Smooth muscle cell (in vitro differentiated cells): ENCODE measurements around the gene FOXL3. TPM values are rescaled to one million over a fixed set of nuclear protein-coding genes. Genes with fewer than 3 reads are reported as not detected.

ENCODE experiments used
- DNase-seq: peaks from one replicate; lab custom pipeline; 2025; ENCODE audit not compliant: unreplicated experiment; lab: John Stamatoyannopoulos, UW
- H2AFZ ChIP-seq: fragments of 200-600 bp; sonication (generic); 2 replicates; pipeline ENCODE4 v1.6.0; 2016; ENCODE audit warnings: antibody characterized with exemption, low read depth, mild to moderate bottlenecking
- H3F3A ChIP-seq: fragments of 200-600 bp; sonication (generic); 2 replicates; pipeline ENCODE4 v1.6.0; 2017; ENCODE audit warnings: antibody characterized with exemption, low read depth
- H3K27ac ChIP-seq: fragments of 200-600 bp; sonication (generic); 2 replicates; pipeline ENCODE4 v1.5.1; 2016; ENCODE audit warnings: low read depth, mild to moderate bottlenecking
- H3K27me3 ChIP-seq: fragments of 200-600 bp; sonication (generic); 2 replicates; pipeline ENCODE4 v1.6.1; 2016; ENCODE audit warnings: low read depth, mild to moderate bottlenecking
- H3K36me3 ChIP-seq: fragments of 200-600 bp; sonication (generic); 2 replicates; pipeline ENCODE4 v1.5.1; 2016; ENCODE audit warnings: low read depth
- H3K4me1 ChIP-seq: fragments of 200-600 bp; sonication (generic); 2 replicates; pipeline ENCODE4 v1.5.1; 2016; ENCODE audit warnings: low read depth
- H3K4me2 ChIP-seq: fragments of 200-600 bp; sonication (generic); 2 replicates; pipeline ENCODE4 v1.6.0; 2016; ENCODE audit warnings: mild to moderate bottlenecking
- H3K4me3 ChIP-seq: fragments of 200-600 bp; sonication (generic); 2 replicates; pipeline ENCODE4 v1.5.1; 2016; ENCODE audit warnings: mild to moderate bottlenecking
- H3K79me2 ChIP-seq: fragments of 200-600 bp; sonication (generic); 2 replicates; pipeline ENCODE4 v1.6.0; 2016; ENCODE audit warnings: low read depth, mild to moderate bottlenecking
- H3K9ac ChIP-seq: fragments of 200-600 bp; sonication (generic); 2 replicates; pipeline ENCODE4 v1.6.0; 2016; ENCODE audit warnings: low read depth
- H3K9me3 ChIP-seq: fragments of 200-600 bp; sonication (generic); replicated peaks from 2 replicates; pipeline ENCODE4 v1.5.1; 2016; ENCODE audit warnings: low read depth
- H4K20me1 ChIP-seq: fragments of 200-600 bp; sonication (generic); 2 replicates; pipeline ENCODE4 v1.6.0; 2016; ENCODE audit warnings: low read depth
- CTCF ChIP-seq: fragments of 200-600 bp; sonication (generic); IDR thresholded peaks from 2 replicates; pipeline ENCODE4 v1.5.1; 2017; ENCODE audit warnings: borderline replicate concordance, mild to moderate bottlenecking, antibody characterized with exemption; ENCODE audit not compliant: insufficient read depth, poor library complexity, severe bottlenecking
- WGBS: methylation state at CpG from one replicate; pipeline ENCODE4 v1.1.7; 2016; ENCODE audit warnings: low lambda C conversion rate; 5-methylcytosine and 5-hydroxymethylcytosine counted together
- polyA plus RNA-seq: library from polyadenylated mRNA; unstranded; fragments of >200 nt; fragmentation: Nextera tagmentation; extraction: Ambion mirVana; gene quantifications from 2 replicates; pipeline ENCODE4 v1.2.1, GENCODE V29; 2016
- total RNA-seq: library from RNA; depleted of rRNA; stranded (reverse); fragments of >200 nt; gene quantifications from 2 replicates; pipeline ENCODE4 v1.2.3, GENCODE V29; 2014

The FOXL3 gene
- total and polyA plus RNA-seq, 2 experiments from 2014 or later = not detected

DNA sequence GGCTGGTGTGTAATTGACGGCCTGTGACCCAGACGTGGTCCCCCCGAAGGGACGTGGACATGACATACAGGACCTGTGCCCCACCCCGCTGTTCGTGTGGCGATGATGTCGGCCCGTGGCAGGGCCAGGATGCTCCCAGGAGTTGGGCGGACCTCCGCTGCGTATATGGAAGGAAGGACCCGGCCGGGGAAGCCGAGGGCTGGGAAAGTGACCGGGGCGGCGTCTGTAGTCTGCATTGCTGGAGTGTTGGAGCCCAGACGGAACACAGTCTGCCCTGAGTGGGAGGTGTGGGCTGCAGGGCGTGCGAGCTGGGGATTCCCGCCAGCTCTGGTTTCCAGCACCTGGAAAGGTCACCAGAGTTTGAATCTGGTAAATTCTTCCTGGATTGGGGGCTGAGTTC, 45.0 kb upstream of the FOXL3 start:
- no peak for DNase-seq
- Histone ChIP-seq H4K20me1 (no peaks in the 10 kb centered on the region), H3K4me2 (no peak overlapping the region), H3K4me3 (no peak overlapping the region), H2AFZ (no peak overlapping the region), H3K79me2 (no peaks in the 10 kb centered on the region), H3K9me3 (no peaks in the 10 kb centered on the region), H3K27ac (no peak overlapping the region), H3K9ac (no peak overlapping the region), H3F3A (no peaks in the 10 kb centered on the region), H3K4me1 (no peaks in the 10 kb centered on the region), H3K36me3 (no peaks in the 10 kb centered on the region), H3K27me3 (no peaks in the 10 kb centered on the region)
- no peak for TF ChIP-seq CTCF
- WGBS = 88% methylated on average over 22 of the region's 22 CpGs

DNA sequence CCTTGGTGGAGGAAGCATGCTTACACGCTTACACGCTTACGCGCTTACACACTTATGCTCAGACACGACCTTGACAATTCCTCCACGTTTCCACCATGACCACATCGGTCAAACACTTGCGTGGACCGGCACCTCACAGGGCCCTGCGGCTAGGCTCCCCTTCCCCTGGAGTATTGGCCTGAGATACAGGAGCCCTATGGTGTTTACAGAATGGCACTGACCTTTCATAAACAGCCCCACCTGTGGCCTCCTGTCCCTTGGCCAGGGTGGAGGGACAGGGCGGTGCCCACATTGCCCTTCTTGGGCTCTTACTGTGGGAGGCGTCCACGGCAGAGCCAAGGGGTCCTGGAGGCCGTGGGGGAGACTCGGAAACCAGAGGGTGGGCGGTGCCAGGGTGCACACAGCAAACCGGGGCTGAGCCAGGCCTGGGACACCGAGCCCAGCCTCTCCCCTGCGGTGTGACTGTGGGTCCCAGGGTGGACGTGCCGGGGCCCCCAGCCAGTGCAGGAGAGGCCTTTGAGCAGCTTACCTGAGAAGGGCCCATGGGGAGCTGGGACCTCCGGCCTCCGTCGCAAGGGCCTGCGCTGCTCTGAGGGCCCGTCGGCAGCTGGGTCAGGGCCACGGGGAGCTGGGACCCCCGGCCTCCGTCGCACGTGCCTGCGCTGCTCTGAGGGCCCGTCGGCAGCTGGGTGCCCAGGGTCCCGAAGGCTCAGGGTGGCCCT, 44.2 kb upstream of the FOXL3 start:
- Histone ChIP-seq H3K27ac (no peak overlapping the region), H3K4me1 (no peaks in the 10 kb centered on the region), H3K36me3 (no peaks in the 10 kb centered on the region), H3F3A (no peaks in the 10 kb centered on the region), H3K4me2 (no peak overlapping the region), H2AFZ (no peak overlapping the region), H4K20me1 (no peaks in the 10 kb centered on the region), H3K9ac (no peak overlapping the region), H3K4me3 (no peak overlapping the region), H3K79me2 (no peaks in the 10 kb centered on the region), H3K27me3 (no peaks in the 10 kb centered on the region), H3K9me3 (no peaks in the 10 kb centered on the region)
- no peak for TF ChIP-seq CTCF
- 98% methylated on average over 31 of the region's 36 CpGs for WGBS
- DNase-seq = no peak

- Histone ChIP-seq H3K9me3 (no peaks in the 10 kb centered on the region), H3K4me1 (no peaks in the 10 kb centered on the region), H3K79me2 (no peaks in the 10 kb centered on the region), H3K4me3 (no peak overlapping the region), H3K27me3 (no peaks in the 10 kb centered on the region), H3F3A (no peaks in the 10 kb centered on the region), H2AFZ (no peak overlapping the region), H4K20me1 (no peaks in the 10 kb centered on the region), H3K9ac (no peak overlapping the region), H3K27ac (no peak overlapping the region), H3K36me3 (no peaks in the 10 kb centered on the region), H3K4me2 (no peak overlapping the region)
- DNase-seq = no peak
- 97% methylated on average over 22 of the region's 22 CpGs for WGBS
- no peak for TF ChIP-seq CTCF
Measured at GRCh38 chr7:246451-246850, 43.5 kb upstream of the FOXL3 start.

- H3K4me2 ChIP-seq = no peak overlapping the region
- H3K4me3 ChIP-seq = no peak overlapping the region
- no peak overlapping the region for H3K27ac ChIP-seq
- no peaks in the 10 kb centered on the region for H3F3A ChIP-seq
- no peaks in the 10 kb centered on the region for H3K27me3 ChIP-seq
- no peak overlapping the region for H2AFZ ChIP-seq
- no peak for DNase-seq
- no peaks in the 10 kb centered on the region for H3K36me3 ChIP-seq
- no peak overlapping the region for H3K9ac ChIP-seq
- no peaks in the 10 kb centered on the region for H4K20me1 ChIP-seq
- H3K4me1 ChIP-seq = no peaks in the 10 kb centered on the region
- no peak for TF ChIP-seq CTCF
- no peaks in the 10 kb centered on the region for H3K9me3 ChIP-seq
- 93% methylated on average over 10 of the region's 12 CpGs for whole genome bisulfite sequencing
- no peaks in the 10 kb centered on the region for H3K79me2 ChIP-seq
Measured at GRCh38 chr7:247181-247580, 42.8 kb upstream of the FOXL3 start.
